ENCODE measurements around the gene MAP3K8.
A peak's percentile ranks its signal among the peaks of the same experiment; 100 is the strongest.

The MAP3K8 gene

DNA sequence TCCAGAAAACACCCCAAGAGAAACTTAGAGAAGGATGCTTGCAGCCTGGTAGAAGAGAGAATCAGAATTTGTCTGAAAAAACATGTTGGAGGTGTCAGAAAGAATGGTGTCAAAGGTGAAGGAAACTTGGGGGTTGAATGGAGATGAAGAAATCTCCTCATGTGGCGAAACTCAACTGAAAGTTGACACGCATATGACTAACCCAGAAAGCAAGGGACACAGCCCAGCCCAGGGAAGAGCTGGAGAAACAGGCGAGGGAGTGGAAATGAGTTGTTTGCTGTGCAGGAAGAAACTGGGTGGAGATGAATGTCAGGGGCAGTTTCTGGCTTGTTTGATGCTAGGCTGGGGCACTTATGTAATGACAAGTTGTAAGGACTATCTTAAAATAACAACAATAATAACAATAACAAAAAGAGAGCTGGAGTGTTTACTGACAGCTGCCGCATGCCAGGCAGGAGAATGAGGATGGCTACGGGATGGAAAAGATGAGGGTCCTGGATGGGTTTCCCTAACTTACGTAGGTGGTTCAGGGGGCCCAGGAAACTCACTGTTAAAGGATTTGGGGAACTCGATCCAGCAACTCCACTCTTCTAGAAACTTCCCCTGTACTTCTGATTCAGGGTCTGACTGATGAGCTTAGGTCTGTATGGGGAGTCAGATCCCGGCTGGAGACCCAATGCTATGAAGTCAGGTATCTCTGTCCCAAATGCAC, 57.4 kb downstream of the MAP3K8 start:
- no peak overlapping the region for H3K4me3 ChIP-seq (ENCODE audit: low read length)
- TF ChIP-seq, protein P1, sequence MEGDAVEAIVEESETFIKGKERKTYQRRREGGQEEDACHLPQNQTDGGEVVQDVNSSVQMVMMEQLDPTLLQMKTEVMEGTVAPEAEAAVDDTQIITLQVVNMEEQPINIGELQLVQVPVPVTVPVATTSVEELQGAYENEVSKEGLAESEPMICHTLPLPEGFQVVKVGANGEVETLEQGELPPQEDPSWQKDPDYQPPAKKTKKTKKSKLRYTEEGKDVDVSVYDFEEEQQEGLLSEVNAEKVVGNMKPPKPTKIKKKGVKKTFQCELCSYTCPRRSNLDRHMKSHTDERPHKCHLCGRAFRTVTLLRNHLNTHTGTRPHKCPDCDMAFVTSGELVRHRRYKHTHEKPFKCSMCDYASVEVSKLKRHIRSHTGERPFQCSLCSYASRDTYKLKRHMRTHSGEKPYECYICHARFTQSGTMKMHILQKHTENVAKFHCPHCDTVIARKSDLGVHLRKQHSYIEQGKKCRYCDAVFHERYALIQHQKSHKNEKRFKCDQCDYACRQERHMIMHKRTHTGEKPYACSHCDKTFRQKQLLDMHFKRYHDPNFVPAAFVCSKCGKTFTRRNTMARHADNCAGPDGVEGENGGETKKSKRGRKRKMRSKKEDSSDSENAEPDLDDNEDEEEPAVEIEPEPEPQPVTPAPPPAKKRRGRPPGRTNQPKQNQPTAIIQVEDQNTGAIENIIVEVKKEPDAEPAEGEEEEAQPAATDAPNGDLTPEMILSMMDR (conservative IDR thresholded peaks at IDR 0.05; ENCODE audit: low read length), result no peak
- peak; percentile 54 for DNase-seq (ENCODE audit: low read depth)

DNA sequence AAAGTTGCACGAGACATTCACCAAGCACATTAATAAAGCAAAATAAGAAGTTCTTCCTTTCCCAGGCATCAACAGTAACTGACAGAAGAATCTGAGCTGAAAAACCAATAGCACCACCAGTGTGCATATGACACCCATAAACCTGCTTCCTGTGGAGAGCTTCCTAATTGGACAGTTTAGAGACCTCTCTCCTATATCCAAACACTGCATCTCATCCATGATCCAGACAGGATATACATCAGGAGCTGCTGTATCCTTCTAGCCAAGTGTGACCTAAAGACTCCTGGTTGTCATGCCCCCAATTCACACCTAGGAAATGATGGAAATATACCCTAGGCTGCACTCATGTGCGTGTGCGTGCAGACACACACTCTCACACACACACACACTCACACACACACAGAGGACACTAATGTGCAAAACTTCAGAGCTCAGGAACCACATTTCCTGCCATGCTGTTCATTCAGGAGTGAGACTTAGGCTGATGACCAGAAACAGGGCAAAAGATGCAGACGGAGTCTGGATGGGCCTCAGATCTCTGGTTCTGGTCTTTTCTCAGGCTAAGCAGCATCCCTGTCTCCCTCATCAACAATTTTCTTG, 58.0 kb downstream of the MAP3K8 start:
- H3K4me3 ChIP-seq (ENCODE audit: low read length), result no peak overlapping the region
- no peak for DNase-seq (ENCODE audit: low read depth)
- TF ChIP-seq, protein P1 (conservative IDR thresholded peaks at IDR 0.05; ENCODE audit: low read length), result no peak

DNA sequence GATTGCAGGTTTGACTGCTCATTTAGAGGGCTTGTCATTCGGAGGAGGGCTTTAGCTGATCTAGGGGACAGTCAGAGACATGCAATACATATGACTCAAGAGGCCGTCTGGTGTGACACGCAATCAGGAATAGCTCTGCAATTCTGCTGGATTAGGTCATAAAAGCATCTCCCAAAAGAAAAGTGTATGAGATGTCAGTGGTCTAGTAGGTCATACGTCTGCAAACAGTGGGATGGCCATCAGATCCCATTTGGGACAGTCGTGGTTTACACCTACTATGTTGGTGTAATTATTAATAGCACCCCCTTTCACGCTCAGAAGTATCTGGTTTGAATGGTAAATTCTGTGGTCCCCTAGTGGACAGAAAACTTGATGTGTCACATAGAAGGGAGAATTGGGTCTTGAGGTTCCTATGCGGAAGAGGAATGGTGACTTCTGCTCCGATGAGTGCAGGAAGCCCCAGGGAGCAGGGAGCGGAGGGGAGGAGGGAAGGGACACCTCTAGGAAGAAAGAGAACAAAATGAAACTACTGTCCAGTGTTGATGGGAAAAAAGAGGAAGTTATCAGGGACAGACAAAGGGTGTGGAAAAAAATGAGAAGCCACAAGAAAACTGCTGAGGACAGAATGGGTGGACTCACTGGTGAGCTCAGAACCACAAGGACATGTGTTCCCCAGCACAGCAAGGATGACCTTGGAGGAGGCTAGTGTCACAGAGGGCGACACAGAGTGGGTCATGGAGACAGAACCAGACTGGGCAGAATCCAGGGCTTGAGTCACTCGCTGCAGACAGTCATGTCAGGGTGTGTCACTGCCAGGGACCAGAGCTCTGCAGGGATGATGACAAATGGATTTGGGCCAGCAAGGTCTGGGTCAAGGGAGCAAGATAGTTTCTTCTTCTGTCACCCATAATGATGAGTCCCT, 59.9 kb downstream of the MAP3K8 start:
- TF ChIP-seq, protein P1 (conservative IDR thresholded peaks at IDR 0.05; ENCODE audit: low read length), result no peak
- peak; percentile 56 for DNase-seq (ENCODE audit: low read depth)
- H3K4me3 ChIP-seq (ENCODE audit: low read length), result no peak overlapping the region

DNA sequence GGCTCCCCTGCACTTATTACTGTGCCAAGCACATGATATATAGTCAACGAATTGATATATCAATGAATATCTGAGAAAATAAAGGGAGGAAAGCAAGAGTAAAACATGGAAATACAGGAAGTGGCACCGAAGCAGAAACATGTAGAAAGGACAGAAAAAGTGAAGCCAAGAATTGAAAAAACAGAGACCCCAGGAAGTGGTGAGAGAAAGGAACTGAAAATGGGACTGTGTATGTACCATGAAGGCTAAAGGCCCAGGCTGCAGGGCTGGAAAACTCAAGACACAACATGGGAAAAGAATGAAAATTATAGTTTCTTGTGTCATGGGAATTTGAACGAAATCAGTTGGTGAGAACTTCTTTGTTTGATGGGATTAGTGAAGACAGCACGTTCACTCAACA, 60.6 kb downstream of the MAP3K8 start:
- H3K4me3 ChIP-seq (ENCODE audit: low read length), result no peak overlapping the region
- TF ChIP-seq, protein P1 (conservative IDR thresholded peaks at IDR 0.05; ENCODE audit: low read length), result no peak
- DNase-seq (ENCODE audit: low read depth), result no peak

DNA sequence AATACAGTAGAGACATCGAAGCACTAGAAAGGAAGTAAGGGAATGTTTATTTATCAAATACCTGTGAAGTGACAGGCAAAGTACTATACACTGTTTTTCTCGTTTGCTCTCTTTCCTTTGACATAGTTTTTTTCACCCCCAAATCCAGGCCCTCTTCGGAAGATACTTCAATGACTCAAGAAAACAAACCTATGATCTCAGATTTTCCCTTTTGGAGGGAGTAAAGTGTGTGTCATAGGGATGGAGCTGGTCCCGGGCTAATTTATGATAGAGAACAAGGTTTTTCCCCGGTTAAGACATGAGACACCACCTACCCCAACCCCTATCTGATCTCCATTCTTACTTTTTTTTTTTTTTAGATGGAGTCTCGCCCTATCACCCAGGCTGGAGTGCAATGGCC, 61.7 kb downstream of the MAP3K8 start:
- DNase-seq (ENCODE audit: low read depth), result no peak
- TF ChIP-seq, protein P1 (conservative IDR thresholded peaks at IDR 0.05; ENCODE audit: low read length), result no peak
- no peak overlapping the region for H3K4me3 ChIP-seq (ENCODE audit: low read length)

DNA sequence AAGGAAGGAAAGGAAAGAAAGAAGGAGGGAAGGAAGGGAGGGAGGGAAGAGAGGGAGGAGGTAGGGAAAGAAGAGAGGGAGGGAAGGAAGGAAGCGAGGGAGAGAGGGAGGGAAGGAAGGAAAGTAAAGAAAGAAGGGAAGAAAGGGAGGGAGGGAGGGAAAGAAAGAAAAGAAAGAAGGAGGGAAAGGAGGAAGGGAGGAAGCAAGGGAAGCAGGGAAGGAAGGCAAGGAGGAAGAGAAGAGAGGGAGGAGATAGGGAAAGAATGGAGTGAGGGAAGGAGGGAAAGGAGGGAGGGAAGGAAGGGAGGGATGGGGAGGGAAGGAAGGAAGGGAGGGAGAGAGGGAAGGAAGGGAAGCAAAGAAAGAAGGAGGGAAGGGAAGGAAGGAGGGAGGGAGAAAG, 65.8 kb downstream of the MAP3K8 start:
- no peak for DNase-seq (ENCODE audit: low read depth)
- TF ChIP-seq, protein P1 (conservative IDR thresholded peaks at IDR 0.05; ENCODE audit: low read length), result no peak
- no peak overlapping the region for H3K4me3 ChIP-seq (ENCODE audit: low read length)

Measured in AG10803 (cell line).